C1 segment of cervical spinal cord (tissue), 14 donors: ENCODE results near the gene ADIPOQ.
"Not testable (repeated sequence)": the region's sequence is repeated elsewhere in the genome, so short reads cannot be mapped to it uniquely, and the experiment has no call there.

Source experiments
- DNase-seq, 14 donors: peaks; one replicate each; lab custom pipeline; 2025; lab: John Stamatoyannopoulos, UW

ADIPOQ gene

DNA sequence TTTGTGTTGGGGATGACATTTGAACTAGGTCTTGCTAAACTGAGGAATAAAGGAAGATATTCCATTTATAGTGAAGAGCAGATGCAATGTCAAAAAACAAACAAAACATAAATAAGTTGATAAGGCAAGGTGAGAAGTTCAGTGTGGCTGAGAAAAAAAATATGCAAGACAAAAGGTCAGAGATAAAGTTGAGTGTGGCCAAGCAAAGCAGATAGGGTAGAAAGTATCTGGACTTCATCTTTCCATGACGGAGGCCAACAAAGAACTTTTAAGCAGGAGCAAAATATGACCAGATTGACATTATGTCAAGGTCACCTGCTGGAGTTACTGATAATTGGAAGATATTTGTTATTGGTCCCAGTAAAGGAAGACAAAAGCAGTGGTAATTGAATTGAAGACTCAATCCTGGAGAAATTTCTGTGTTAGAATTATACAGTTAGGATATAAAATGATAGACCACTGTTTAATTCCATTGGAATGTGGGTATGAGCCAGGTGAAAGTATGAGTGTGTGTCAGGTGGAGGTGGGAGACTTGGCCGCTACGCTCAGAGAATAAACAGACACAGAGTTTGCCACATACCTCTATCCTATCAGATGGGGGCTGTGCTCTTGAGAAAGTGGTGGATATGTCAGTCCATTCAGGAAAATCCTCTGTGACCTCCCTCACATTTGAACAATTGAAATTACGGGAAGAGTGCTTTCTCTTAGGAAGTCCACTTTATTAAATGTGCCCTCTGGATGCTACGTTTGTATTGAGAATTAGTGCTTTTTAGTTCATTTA lies 28.1 kb downstream of the ADIPOQ start:
- no peak for DNase-seq

DNA sequence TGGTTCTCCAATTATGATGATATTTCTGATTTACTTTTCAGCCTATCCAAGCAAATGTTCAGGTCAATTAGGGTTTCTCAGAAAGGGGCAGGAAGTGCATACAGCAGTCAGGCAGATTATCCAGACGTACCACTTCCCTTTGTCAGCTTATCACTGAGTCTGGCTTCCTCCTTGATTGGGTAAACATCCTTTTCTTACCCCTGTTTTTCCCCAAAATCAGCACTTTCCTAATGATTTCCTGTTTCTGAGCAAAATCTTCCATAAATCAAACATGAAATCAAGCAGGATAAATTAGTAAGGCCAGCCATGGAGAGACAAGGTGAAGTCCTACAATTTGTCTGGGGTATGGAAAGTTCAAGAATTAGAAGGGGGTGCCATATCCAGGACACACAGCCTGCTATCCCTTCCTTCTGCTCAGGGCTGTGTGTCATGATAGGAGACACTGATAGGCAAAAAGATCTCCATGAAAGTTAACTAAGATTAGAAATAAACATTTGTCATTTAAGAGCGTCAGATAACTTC lies 29.0 kb downstream of the ADIPOQ start:
- no peak for DNase-seq

- DNase-seq: not testable (repeated sequence)
These were observed 31.3 kb downstream of the ADIPOQ start for GRCh38 chr3:186873796-186874195.

GRCh38 chr3:186874216-186874615 lies 31.7 kb downstream of the ADIPOQ start:
- not testable (repeated sequence) for DNase-seq

- DNase-seq: not testable (repeated sequence)
These were observed 32.3 kb downstream of the ADIPOQ start for GRCh38 chr3:186874841-186875240.

- DNase-seq: no peak
These were observed 33.2 kb downstream of the ADIPOQ start for GRCh38 chr3:186875708-186876107.

GRCh38 chr3:186879781-186880180 lies 37.3 kb downstream of the ADIPOQ start:
- DNase-seq: no peak

DNA sequence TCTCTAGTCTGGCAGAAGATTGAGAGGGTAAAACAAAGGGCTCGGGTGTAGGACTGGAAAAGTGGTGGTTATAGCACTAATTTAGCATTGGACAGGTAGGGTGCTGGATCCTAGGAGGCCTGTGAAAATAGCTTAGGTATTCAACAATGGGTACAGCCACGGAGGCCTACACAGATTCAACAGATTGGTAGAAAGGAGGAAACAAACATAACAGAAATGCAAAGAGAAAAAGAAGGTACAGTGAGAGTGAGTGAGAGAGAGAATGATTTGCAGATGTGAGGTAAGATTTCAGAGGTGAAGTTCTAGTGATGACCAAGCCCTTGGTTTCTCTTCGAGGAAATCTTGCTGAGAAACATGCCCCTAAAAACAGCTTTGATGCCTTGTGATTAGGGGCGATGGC lies 37.9 kb downstream of the ADIPOQ start:
- DNase-seq: no peak

- DNase-seq: no peak
These were observed 39.6 kb downstream of the ADIPOQ start for GRCh38 chr3:186882150-186882524.

DNA sequence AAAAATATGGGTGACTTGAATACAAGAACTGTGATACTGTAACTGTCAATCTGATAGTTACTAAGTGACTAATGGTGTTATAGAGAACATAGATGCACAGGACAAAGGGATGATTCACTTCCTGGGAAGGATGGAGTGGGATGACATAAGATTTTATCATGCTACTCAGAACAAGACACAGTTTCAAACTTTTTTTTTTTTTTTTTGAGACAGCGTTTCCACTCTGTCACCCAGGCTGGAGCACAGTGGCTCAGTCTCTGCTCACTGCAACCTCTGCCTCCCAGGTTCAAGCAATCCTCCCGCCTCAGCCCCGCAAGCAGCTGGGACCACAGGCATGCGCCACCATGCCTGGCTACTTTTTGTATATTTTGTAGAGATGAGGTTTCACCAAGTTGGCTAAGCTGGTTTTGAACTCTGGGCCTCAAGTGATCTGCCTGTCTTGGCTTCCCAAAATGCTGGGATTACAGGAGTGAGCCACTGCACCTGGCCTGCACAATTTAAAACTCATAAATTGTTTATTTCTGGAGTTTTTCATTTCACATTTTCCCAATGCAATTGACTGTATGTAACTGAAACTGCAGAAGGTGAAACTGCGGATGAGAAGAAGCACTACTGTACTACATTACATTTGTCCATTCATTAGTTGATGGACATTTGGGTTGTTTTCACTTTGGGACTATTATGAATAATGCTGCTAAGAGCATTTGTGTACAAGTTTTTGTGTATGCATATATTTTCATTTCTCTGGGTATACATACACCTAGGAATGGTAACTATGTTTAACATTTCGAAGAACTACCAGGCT lies 40.6 kb downstream of the ADIPOQ start:
- DNase-seq: no peak

- DNase-seq: no peak
These were observed 41.2 kb downstream of the ADIPOQ start for GRCh38 chr3:186883686-186884058.

GRCh38 chr3:186884868-186885267 lies 42.4 kb downstream of the ADIPOQ start:
- not testable (repeated sequence) for DNase-seq

GRCh38 chr3:186886202-186886981 lies 43.9 kb downstream of the ADIPOQ start:
- no peak for DNase-seq

DNA sequence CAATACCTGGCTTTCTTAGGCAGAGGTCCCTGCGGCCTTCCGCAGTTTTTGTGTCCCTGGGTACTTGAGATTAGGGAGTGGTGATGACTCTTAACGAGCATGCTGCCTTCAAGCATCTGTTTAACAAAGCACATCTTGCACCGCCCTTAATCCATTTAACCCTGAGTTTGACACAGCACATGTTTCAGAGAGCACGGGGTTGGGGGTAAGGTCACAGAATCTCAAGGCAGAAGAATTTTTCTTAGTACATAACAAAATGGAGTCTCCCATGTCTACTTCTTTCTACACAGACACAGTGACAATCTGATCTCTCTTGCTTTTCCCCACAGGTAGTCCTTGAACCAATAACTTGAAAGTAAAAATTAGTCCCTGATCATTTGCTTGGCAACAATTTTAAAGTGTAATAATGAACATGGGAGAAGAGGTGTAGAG lies 45.0 kb downstream of the ADIPOQ start:
- not testable (repeated sequence) for DNase-seq

- no peak for DNase-seq
These were observed 46.1 kb downstream of the ADIPOQ start for GRCh38 chr3:186888569-186888968.

DNA sequence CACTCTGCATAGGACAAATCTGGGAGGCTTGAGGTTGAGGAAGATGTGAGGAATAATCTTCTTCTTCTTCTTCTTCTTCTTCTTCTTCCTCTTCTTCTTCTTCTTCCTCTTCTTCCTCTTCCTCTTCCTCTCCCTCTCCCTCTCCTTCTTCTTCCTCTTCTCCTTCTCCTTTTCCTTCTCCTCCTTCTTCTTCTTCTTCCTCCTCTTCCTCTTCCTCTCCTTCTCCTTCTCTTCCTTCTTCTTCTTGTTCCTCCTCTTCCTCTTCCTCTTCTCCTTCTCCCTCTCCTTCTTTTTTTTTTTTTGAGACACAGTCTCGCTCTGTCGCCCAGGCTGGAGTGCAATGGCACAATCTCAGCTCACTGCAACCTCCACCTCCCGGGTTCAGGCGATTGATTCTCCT lies 47.2 kb downstream of the ADIPOQ start:
- DNase-seq: not testable (repeated sequence)

DNA sequence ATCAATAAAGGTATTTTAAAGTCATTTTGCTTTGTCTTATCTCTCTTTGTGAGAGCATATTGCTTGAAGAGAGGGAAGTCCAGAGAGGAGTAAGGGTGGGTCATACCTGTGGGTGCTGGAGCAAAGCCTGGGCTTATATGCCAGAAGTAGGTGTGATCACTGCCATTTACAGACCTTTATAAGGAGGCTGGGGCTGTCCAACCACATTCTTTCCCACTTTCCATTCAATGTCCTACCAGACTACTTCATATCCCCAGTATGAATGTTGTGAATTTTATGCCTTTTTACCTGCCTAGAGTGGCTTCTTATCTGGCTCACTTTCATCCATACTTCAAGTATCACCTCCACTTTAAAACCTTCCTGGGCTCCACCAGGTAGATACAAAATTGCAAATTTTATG lies 48.4 kb downstream of the ADIPOQ start:
- no peak for DNase-seq

DNA sequence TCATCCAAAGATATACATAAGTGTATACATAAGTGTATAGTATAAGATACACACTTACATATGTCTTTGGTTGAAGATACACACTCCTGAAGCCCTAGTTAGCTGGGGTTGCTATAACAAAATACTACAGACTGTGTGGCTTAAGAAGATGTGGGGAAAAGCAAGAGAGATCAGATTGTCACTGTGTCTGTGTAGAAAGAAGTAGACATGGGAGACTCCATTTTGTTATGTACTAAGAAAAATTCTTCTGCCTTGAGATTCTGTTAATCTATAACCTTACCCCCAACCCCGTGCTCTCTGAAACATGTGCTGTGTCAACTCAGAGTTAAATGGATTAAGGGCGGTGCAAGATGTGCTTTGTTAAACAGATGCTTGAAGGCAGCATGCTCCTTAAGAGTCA lies 50.6 kb downstream of the ADIPOQ start:
- DNase-seq: not testable (repeated sequence)

GRCh38 chr3:186895406-186895805 lies 52.9 kb downstream of the ADIPOQ start:
- no peak for DNase-seq

- DNase-seq: no peak
These were observed 53.5 kb downstream of the ADIPOQ start for GRCh38 chr3:186896006-186896405.

DNA sequence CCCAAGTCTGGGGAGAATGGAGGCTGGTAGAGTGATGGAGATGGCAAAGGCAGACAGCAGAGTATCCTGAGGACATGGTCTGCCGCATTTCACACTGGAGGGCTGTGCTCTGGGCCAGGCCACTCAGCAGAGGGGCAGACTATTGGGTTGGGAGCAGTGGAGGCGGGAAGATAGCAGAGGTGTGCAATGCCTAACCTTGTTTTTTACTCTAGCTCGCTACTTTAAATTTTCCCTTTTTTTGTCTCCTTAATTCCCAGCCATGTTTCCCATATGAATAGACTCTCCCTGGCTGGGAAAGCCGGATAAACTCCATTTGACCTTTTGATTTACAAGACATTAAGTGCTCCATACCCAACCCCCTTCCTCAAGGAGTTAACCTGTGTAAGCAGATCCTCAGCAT lies 54.4 kb downstream of the ADIPOQ start:
- no peak for DNase-seq
